NCI-H1694 treated with DMSO at 0.1 percent for 48 hours (cell line): ENCODE data around the gene ZNF775.

Source experiments
- DNase-seq: peaks from one replicate; lab custom pipeline; 2025; lab: John Stamatoyannopoulos, UW

The ZNF775 gene

DNA sequence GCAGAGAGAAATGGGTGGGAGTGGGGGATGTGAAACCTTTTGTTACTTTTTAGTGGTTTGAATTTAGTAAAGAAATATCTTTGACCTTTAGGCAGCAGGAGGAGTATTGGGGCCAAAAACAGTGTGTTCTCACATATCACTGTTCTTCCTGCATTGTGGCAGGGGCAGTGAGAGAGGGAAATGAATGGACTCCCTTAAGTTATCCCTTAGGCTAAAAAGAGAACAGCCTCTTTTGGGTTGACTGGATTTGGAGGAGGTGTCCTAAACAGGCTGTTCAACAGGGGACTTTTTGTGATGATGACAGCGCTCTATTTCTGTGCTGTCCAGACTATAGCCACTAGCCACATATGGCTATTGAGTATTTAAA is 22.3 kb downstream of the ZNF775 start:
- DNase-seq: no peak

DNA sequence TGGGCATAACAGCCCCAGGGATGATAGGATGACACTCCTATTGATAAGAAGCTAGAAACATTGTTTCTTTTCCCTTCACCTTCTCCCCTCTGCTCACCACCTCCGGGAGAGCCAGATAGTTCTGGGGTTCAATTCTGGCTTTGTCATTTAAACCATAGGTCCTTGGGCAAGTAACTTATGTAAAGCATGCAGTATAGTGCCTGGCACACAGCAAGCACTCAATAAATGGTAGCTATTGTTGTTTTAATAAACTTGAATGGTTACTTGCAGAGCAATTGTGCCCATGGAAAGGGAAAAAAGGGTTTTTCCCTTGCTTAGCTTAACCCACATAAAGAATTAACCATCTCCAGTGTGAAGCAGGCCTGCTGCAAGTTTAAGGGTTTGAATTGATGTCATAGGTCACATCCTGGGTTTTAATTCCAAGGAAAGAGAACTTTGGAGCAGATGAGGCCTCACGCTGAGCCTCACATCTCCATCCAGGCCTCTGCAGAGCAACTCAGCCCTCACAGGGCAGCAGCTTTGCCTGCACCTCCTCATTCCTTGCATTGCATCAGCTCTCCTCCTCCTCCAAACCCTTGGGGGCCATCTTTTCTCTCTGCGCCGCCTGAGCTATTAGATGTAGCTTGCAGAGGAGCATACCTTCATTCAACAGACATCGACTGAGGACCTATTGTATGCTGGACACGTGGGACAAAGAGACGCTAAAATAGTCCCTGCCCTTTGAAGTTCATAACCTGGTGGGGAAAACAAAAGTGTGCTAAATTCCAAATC is 22.9 kb downstream of the ZNF775 start:
- no peak for DNase-seq

DNA sequence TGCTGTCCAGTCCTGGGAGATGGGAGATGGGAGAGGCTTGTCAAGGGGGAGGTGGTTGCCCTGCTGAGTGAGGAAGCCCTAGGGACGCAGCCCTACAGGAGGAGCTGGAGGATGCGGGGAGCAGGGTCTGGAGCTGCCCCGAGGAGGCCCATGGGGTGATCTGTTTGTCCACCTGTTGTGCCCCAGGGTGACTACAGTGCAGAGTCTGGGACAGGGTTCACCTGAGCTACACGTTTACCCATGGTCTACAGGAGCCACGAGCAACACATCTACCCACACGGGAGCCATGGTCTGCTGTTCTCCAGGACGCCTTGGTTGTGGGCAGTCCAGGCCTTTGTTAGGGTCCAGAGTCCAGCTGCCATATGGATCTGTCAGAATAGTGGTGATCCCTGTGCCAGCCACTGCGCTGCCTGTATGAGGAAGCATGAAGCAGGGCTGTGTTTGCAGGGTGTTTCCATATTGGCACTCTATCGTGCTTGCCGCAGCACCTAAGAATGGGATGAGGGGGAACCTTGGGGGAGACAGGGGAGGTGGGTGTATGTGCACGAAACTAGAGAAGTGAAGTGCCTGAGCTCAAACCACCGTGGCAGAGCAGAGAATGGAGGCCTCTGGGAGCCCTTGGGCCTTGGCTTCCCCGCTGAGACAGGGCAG is 23.7 kb downstream of the ZNF775 start:
- DNase-seq: no peak

- no peak for DNase-seq
Observed at GRCh38 chr7:150403376-150404171, 24.4 kb downstream of the ZNF775 start.

DNA sequence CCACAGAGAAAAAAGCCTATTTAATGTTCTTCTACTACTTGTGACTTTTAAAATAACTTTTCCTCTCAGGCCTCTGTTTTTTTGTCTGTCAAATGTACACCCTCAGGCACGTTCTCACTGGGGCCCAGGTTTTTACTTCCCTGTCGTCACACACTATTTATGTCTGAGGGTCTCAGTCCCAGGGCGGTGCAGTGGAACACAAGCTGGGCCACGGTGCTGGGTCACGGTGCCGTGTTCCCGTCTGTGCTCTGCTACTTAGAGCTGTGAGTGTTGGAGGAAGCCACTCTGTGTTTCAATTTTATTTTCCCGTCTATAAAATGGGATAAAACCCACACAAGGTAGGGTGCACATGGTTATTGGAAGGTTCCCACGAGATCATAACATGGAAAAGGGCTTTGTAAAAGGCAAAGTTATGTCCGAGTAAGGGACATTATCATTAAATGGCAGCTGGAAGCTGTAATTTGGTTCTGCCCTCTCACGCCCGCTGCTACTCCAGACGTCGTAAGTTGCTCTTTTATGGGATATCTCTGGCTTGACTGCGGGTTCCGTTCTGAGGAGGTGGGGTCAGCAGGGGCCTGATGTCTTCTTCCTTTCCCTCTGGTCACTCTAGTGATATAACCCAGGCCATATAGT is 25.2 kb downstream of the ZNF775 start:
- no peak for DNase-seq

DNA sequence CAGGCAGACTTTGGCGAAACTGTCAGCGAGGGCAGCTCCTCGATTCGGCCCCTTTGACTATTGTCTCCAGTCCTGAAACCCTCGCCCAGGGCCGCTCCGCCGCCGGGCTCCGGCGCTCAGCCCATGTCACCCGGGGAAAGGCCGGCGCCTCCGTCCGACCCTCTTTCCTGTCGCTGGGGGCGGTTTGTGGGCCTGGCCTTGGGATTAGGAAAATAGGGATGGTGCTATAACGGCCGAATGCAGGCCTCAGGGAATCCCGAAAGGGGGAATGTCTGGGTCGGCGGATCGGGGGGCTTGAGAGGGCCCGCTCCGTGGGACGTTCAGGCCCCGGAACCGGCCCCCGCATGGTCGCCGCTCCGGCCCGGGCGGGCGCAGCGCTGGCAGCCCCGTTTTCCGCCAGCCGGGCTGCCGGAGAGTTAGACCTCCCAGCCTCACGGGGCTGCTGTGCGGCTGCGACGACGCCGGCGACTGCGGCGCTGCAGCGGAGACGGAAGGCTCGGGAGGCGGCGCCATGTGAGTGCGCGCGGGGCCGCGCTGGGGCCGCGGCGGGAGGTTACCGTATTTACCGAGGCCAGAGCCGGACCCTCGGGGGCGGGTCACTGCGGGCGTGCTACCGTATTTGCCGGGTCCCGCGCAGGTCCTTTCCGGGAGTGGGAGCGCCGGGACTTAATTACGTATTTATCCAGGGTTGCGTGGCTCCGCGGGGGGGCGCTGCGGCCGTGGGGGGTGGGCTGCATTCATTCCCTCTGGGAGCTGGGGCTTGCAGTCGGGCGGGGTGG is 25.9 kb downstream of the ZNF775 start:
- DNase-seq: no peak

- DNase-seq: no peak
Observed at GRCh38 chr7:150405584-150406311, 26.6 kb downstream of the ZNF775 start.

DNA sequence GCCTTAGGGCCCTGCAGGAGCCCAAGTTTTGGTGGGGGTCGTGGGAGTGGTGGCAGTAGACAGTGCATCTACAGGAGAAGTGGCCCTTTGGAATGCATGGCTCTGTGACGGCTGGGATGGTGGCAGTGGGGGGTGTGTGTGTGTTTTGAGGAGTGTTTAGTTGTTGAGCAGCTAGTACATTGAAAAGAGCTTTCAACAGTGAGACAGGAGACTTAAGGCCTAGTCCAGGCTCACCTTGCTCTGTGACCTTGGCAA is 27.1 kb downstream of the ZNF775 start:
- DNase-seq: no peak

- DNase-seq: peak; percentile 68
Observed at GRCh38 chr7:150406567-150407421, 27.7 kb downstream of the ZNF775 start.

DNA sequence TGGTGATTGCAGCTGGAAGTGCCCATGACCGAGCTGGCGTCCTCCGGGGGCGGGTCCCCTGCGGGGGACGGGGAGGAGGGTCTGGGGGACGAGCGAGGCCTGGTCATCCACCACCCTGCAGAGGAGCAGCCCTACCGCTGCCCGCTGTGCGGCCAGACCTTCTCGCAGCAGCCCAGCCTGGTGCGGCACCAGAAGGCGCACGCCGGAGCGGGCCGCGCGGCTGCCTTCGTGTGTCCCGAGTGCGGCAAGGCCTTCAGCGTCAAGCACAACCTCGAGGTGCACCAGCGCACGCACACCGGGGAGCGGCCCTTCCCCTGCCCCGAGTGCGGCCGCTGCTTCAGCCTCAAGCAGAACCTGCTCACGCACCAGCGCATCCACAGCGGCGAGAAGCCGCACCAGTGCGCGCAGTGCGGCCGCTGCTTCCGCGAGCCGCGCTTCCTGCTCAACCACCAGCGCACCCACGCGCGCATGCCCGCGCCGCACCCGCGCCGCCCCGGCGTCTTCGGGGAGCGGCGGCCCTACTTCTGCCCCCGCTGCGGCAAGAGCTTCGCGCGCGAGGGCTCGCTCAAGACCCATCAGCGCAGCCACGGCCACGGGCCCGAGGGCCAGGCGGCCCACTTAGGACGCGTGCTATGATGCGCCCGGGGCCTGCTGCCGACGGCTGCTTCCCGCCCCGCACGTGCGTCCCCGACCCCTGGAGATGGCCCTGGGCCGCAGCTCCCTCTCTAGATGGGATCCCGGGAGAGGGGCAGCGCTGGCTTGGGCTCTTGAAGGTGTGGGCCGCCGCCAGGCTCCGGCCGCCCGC is 28.7 kb downstream of the ZNF775 start:
- DNase-seq: no peak

GRCh38 chr7:150408393-150409299 is 29.5 kb downstream of the ZNF775 start:
- no peak for DNase-seq

- no peak for DNase-seq
Observed at GRCh38 chr7:150409300-150410030, 30.3 kb downstream of the ZNF775 start.

DNA sequence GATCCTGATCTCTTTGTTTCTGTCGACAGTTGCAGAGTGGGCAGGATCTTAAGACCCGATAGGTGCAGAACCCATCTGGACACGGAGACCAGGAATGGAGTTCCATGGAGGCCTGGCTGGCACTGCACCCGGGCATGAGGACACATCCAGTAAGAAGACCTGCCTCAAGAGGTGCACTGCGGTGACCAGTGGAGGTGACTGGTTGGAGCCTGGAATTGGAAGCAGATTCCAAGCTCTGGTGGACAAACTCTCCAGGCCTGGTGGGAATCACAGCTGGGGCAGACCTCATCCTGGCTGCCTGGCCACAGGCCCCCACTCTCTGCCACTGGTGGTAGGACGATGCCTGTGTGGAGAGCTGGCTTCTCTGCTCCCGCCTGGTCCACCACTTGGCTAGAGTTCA is 31.0 kb downstream of the ZNF775 start:
- no peak for DNase-seq

- DNase-seq: no peak
Observed at GRCh38 chr7:150410680-150411346, 31.7 kb downstream of the ZNF775 start.

DNA sequence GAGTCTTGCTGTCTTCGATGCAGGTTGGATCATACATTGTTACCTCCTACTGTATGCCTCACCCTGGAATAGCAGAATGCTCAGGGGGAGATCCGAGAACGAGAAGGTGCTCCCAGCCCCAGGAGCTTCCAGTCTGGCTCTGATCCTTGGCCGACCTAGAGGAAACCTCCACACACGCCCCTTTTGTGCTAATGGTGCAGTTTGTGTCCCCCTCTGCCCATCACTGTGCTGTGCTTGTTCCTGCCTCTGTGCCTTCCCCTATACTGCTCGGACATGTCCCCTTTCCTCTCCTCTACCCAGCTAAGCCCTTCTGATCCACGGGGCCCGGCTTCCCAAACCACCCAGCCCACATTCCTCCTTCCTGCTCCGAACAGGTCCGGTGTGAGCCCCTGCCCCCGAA is 32.5 kb downstream of the ZNF775 start:
- DNase-seq: no peak

GRCh38 chr7:150412016-150412415 is 32.9 kb downstream of the ZNF775 start:
- DNase-seq: no peak
